Neural cell (in vitro differentiated cells): ENCODE results near the gene TBRG1. TPM values are rescaled to one million over a fixed set of nuclear protein-coding genes. Genes with fewer than 3 reads are reported as not detected.

Experiments used
- H2AFZ ChIP-seq: fragments of 200-600, 300-800 bp; sonication (generic), shearing (Covaris generic); 2 replicates; pipeline ENCODE4 v1.6.0; 2014; ENCODE audit warnings: low read depth, mild to moderate bottlenecking, antibody characterized with exemption, low read length, moderate library complexity
- H3F3A ChIP-seq: fragments of 200-600 bp; shearing (Covaris generic); 2 replicates; pipeline ENCODE4 v1.6.1; 2016; ENCODE audit warnings: mild to moderate bottlenecking, moderate library complexity, mixed read lengths, antibody characterized with exemption, low read length; ENCODE audit not compliant: insufficient read depth, poor library complexity, severe bottlenecking
- H3K27ac ChIP-seq: fragments of 200-600, 300-800 bp; sonication (generic), shearing (Covaris generic); 2 replicates; pipeline ENCODE4 v1.5.1; 2014; ENCODE audit warnings: mild to moderate bottlenecking, low read length, moderate library complexity
- H3K27me3 ChIP-seq: fragments of 300-800, 200-600 bp; sonication (generic), shearing (Covaris generic); 2 replicates; pipeline ENCODE4 v1.6.0; 2014; ENCODE audit warnings: mild to moderate bottlenecking, low read depth, low read length, moderate library complexity; ENCODE audit not compliant: insufficient read depth
- H3K36me3 ChIP-seq: fragments of 300-800, 200-600 bp; sonication (generic), shearing (Covaris generic); 2 replicates; pipeline ENCODE4 v1.5.1; 2014; ENCODE audit warnings: mild to moderate bottlenecking, antibody characterized with exemption, low read length, moderate library complexity; ENCODE audit not compliant: insufficient read depth
- H3K4me2 ChIP-seq: fragments of 300-800, 200-600 bp; sonication (generic), shearing (Covaris generic); 2 replicates; pipeline ENCODE4 v1.6.0; 2014; ENCODE audit warnings: mild to moderate bottlenecking, low read length
- H3K4me3 ChIP-seq: fragments of 300-800, 200-600 bp; sonication (generic), shearing (Covaris generic); 2 replicates; pipeline ENCODE4 v1.5.1; 2014; ENCODE audit warnings: mild to moderate bottlenecking, low read length, moderate library complexity
- H3K79me2 ChIP-seq: fragments of 200-600 bp; shearing (Covaris generic); replicated peaks from 2 replicates; pipeline ENCODE4 v1.6.0; 2014; ENCODE audit warnings: mild to moderate bottlenecking, low read length, moderate library complexity; ENCODE audit not compliant: insufficient read depth
- H3K9ac ChIP-seq: fragments of 300-800, 200-600 bp; sonication (generic), shearing (Covaris generic); 2 replicates; pipeline ENCODE4 v1.6.1; 2016; ENCODE audit warnings: mild to moderate bottlenecking, low read length, mixed read lengths
- H3K9me2 ChIP-seq: fragments of 200-600 bp; shearing (Covaris generic); 2 replicates; pipeline ENCODE4 v1.6.1; 2016; ENCODE audit warnings: mild to moderate bottlenecking, low read length, mixed read lengths; ENCODE audit not compliant: insufficient read depth
- H3K9me3 ChIP-seq: fragments of 200-600, 300-800 bp; sonication (generic), shearing (Covaris generic); 2 replicates; pipeline ENCODE4 v1.6.1; 2016; ENCODE audit warnings: mild to moderate bottlenecking, mixed run types, low read length, moderate library complexity, mixed read lengths
- H4K20me1 ChIP-seq: fragments of 200-600 bp; shearing (Covaris generic); 2 replicates; pipeline ENCODE4 v1.6.1; 2016; ENCODE audit warnings: mild to moderate bottlenecking, mixed run types; ENCODE audit not compliant: insufficient read depth
- EP300 ChIP-seq: fragments of 450-650 bp; conservative IDR thresholded peaks from 2 replicates; pipeline ENCODE4 v1.6.1; 2014; ENCODE audit warnings: antibody characterized with exemption, mild to moderate bottlenecking, moderate library complexity; ENCODE audit not compliant: poor library complexity, severe bottlenecking
- EZH2 ChIP-seq: fragments of 200-600, 300-800 bp; shearing (Covaris generic), sonication (generic); IDR thresholded peaks from 2 replicates; pipeline ENCODE4 v1.6.1; 2014; ENCODE audit warnings: antibody characterized with exemption, low read length, borderline replicate concordance, mild to moderate bottlenecking; ENCODE audit not compliant: insufficient read depth, poor library complexity, severe bottlenecking
- MXI1 ChIP-seq: fragments of 450-650 bp; conservative IDR thresholded peaks from 2 replicates; pipeline ENCODE4 v1.6.1; 2014; ENCODE audit warnings: antibody characterized with exemption, mild to moderate bottlenecking; ENCODE audit not compliant: poor library complexity, severe bottlenecking
- POLR2AphosphoS5 ChIP-seq: IDR thresholded peaks from 2 replicates; pipeline ENCODE4 v1.6.1; 2012
- RAD21 ChIP-seq: fragments of 450-650 bp; conservative IDR thresholded peaks from 2 replicates; pipeline ENCODE4 v1.6.1; 2014; ENCODE audit warnings: antibody characterized with exemption, mild to moderate bottlenecking, moderate library complexity
- REST ChIP-seq: IDR thresholded peaks from 2 replicates; pipeline ENCODE4 v1.6.1; 2012; ENCODE audit warnings: borderline replicate concordance
- SMC3 ChIP-seq: fragments of 450-650 bp; conservative IDR thresholded peaks from 2 replicates; pipeline ENCODE4 v1.6.1; 2014; ENCODE audit warnings: antibody characterized with exemption, mild to moderate bottlenecking, moderate library complexity; ENCODE audit not compliant: poor library complexity
- TAF1 ChIP-seq: IDR thresholded peaks from 2 replicates; pipeline ENCODE4 v1.6.1; 2012; ENCODE audit warnings: low read depth
- polyA plus RNA-seq: library from polyadenylated mRNA; depleted of rRNA; stranded (reverse); fragments of >200 nt; gene quantifications from 2 replicates; pipeline ENCODE4 v1.2.3, GENCODE V29; 2014
- TF ChIP-seq, protein P1 (sequence below): fragments of 450-650 bp; IDR thresholded peaks from 2 replicates; pipeline ENCODE4 v1.5.1; 2014; ENCODE audit warnings: antibody characterized with exemption, mild to moderate bottlenecking, moderate library complexity; ENCODE audit not compliant: poor library complexity, severe bottlenecking

The TBRG1 gene
- polyA plus RNA-seq, 1 donor from 2014 or later, result 83.2 TPM

DNA sequence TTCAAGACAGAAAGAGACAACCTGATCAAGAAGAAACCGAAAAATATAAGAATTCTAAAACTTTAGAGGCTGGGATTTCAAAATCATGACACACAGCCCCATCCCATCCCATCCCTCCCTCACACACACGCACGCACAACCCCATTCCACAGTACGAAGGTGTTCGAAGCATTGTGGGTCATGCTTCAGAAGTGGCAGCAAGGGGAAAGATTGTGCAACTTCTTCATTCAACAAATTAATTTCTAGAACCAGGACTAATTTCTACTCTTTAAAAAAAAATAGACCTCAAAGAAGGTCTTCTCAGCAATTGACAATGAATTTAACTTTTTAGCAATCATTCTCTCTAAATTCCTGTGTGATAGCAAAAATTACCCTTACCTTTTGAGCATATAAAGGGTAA lies 51.9 kb downstream of the TBRG1 start:
- H3K27me3 ChIP-seq, result peaks cover 21% of the 10 kb centered on the region
- peak overlapping the region; percentile 69 for H3K4me3 ChIP-seq
- no peaks in the 10 kb centered on the region for H3K9me3 ChIP-seq
- H3K9ac ChIP-seq, result no peak overlapping the region
- no peak overlapping the region for H3K27ac ChIP-seq
- peak overlapping the region; percentile 5 for H3K4me2 ChIP-seq
- H4K20me1 ChIP-seq, result no peaks in the 10 kb centered on the region
- H3K79me2 ChIP-seq, result no peaks in the 10 kb centered on the region
- no peaks in the 10 kb centered on the region for H3K36me3 ChIP-seq
- no peak for TF ChIP-seq SMC3
- TF ChIP-seq POLR2AphosphoS5, result no peak
- no peak for TF ChIP-seq RAD21
- TF ChIP-seq, protein P1, sequence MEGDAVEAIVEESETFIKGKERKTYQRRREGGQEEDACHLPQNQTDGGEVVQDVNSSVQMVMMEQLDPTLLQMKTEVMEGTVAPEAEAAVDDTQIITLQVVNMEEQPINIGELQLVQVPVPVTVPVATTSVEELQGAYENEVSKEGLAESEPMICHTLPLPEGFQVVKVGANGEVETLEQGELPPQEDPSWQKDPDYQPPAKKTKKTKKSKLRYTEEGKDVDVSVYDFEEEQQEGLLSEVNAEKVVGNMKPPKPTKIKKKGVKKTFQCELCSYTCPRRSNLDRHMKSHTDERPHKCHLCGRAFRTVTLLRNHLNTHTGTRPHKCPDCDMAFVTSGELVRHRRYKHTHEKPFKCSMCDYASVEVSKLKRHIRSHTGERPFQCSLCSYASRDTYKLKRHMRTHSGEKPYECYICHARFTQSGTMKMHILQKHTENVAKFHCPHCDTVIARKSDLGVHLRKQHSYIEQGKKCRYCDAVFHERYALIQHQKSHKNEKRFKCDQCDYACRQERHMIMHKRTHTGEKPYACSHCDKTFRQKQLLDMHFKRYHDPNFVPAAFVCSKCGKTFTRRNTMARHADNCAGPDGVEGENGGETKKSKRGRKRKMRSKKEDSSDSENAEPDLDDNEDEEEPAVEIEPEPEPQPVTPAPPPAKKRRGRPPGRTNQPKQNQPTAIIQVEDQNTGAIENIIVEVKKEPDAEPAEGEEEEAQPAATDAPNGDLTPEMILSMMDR, result no peak
- TF ChIP-seq EP300, result no peak
- TF ChIP-seq EZH2, result no peak
- no peak for TF ChIP-seq REST
- no peak for TF ChIP-seq TAF1
- no peak for TF ChIP-seq MXI1
- H2AFZ ChIP-seq, result no peak overlapping the region
- no peaks in the 10 kb centered on the region for H3K9me2 ChIP-seq
- H3F3A ChIP-seq, result no peaks in the 10 kb centered on the region

- H3K9ac ChIP-seq, result no peak overlapping the region
- no peaks in the 10 kb centered on the region for H3F3A ChIP-seq
- no peak overlapping the region for H3K4me3 ChIP-seq
- H3K4me2 ChIP-seq, result no peak overlapping the region
- H3K79me2 ChIP-seq, result no peaks in the 10 kb centered on the region
- H3K9me3 ChIP-seq, result no peaks in the 10 kb centered on the region
- peaks cover 7% of the 10 kb centered on the region for H3K27me3 ChIP-seq
- H3K27ac ChIP-seq, result no peak overlapping the region
- no peak overlapping the region for H2AFZ ChIP-seq
- no peaks in the 10 kb centered on the region for H4K20me1 ChIP-seq
- no peak for TF ChIP-seq MXI1
- no peak for TF ChIP-seq EZH2
- TF ChIP-seq POLR2AphosphoS5, result no peak
- TF ChIP-seq, protein P1, result no peak
- TF ChIP-seq SMC3, result no peak
- TF ChIP-seq EP300, result no peak
- TF ChIP-seq TAF1, result no peak
- TF ChIP-seq RAD21, result no peak
- TF ChIP-seq REST, result no peak
- H3K36me3 ChIP-seq, result no peaks in the 10 kb centered on the region
- H3K9me2 ChIP-seq, result no peaks in the 10 kb centered on the region
Measured at GRCh38 chr11:124676386-124676785, 53.7 kb downstream of the TBRG1 start.
